HG03378 (cell line): ENCODE results near the gene SMAP2.

Experiments used
- ATAC-seq: cut with Tn5 transposase; IDR thresholded peaks from one replicate; pipeline ENCODE4 v1.9.1; 2021; ENCODE audit warnings: mild to moderate bottlenecking, moderate library complexity; ENCODE audit not compliant: unreplicated experiment

The SMAP2 gene

GRCh38 chr1:40413527-40414252 is 40.2 kb downstream of the SMAP2 start:
- no peak for ATAC-seq

GRCh38 chr1:40414331-40414730 is 40.8 kb downstream of the SMAP2 start:
- ATAC-seq = no peak

- no peak for ATAC-seq
These were observed 43.2 kb downstream of the SMAP2 start for GRCh38 chr1:40416709-40417108.

- no peak for ATAC-seq
These were observed 48.2 kb downstream of the SMAP2 start for GRCh38 chr1:40421431-40422384.

GRCh38 chr1:40422630-40423263 is 49.2 kb downstream of the SMAP2 start:
- ATAC-seq = no peak

GRCh38 chr1:40423264-40423642 is 49.7 kb downstream of the SMAP2 start:
- no peak for ATAC-seq

- ATAC-seq = no peak
These were observed 50.6 kb downstream of the SMAP2 start for GRCh38 chr1:40423951-40424618.

GRCh38 chr1:40425198-40425597 is 51.7 kb downstream of the SMAP2 start:
- no peak for ATAC-seq

GRCh38 chr1:40431385-40431784 is 57.9 kb downstream of the SMAP2 start:
- no peak for ATAC-seq

- no peak for ATAC-seq
These were observed 59.3 kb downstream of the SMAP2 start for GRCh38 chr1:40432644-40433390.

- no peak for ATAC-seq
These were observed 61.9 kb downstream of the SMAP2 start for GRCh38 chr1:40435471-40435870.

GRCh38 chr1:40435876-40436275 is 62.3 kb downstream of the SMAP2 start:
- ATAC-seq = no peak

GRCh38 chr1:40438391-40439015 is 65.0 kb downstream of the SMAP2 start:
- ATAC-seq = no peak

GRCh38 chr1:40439247-40439646 is 65.7 kb downstream of the SMAP2 start:
- ATAC-seq = no peak

GRCh38 chr1:40449684-40450494 is 76.4 kb downstream of the SMAP2 start, which contains the start of gene ZFP69B:
Gene ZFP69B, plus strand, starts transcription at chr1:40450476. Its CDS starts 486 bp downstream, at chr1:40450962.
- ATAC-seq = peak; percentile 40

GRCh38 chr1:40450495-40451237 is 77.1 kb downstream of the SMAP2 start:
- peak; percentile 56 for ATAC-seq

- peak; percentile 25 for ATAC-seq
These were observed 77.7 kb downstream of the SMAP2 start for GRCh38 chr1:40451238-40451585.

GRCh38 chr1:40454873-40455272 is 81.3 kb downstream of the SMAP2 start:
- no peak for ATAC-seq
